Caco-2 (cell line): ENCODE measurements around the gene KATNAL2. TPM values are rescaled to one million over a fixed set of nuclear protein-coding genes. Genes with fewer than 3 reads are reported as not detected.

Experiments
- BruUV-seq: library from RNA; stranded (reverse); fragments of 400-500 nt; replicated peaks from 2 replicates; lab custom pipeline; 2021; lab: Mats Ljungman, UMichigan
- CTCF ChIA-PET: fragments of 300-600 bp; sonication (Branson Sonifier 250); formaldehyde crosslinking; loops from one replicate; lab custom pipeline; 2022; ENCODE audit warnings: antibody characterized with exemption; lab: Charles Lee
- POLR2A ChIA-PET: fragments of 300-600 bp; sonication (Branson Sonifier 250); formaldehyde crosslinking; loops from one replicate; lab custom pipeline; 2022; ENCODE audit warnings: antibody characterized with exemption; lab: Charles Lee
- DNase-seq, 2 experiments: peaks; one replicate each; pipeline versions ENCODE4 v3.0.0 to v3.0.0-alpha.2; 2020 to 2022
- H3K27me3 ChIP-seq: replicated peaks from 2 replicates; pipeline ENCODE4 v1.6.0; 2011; ENCODE audit warnings: low read length; ENCODE audit not compliant: control insufficient read depth, insufficient read depth
- H3K36me3 ChIP-seq: 2 replicates; pipeline ENCODE4 v1.5.1; 2011; ENCODE audit warnings: low read length; ENCODE audit not compliant: control insufficient read depth, insufficient read depth
- H3K4me1 ChIP-seq: fragments of 250-450 bp; sonication (Bioruptor Pico); 2 replicates; pipeline ENCODE4 v1.5.1; 2020; ENCODE audit warnings: mild to moderate bottlenecking
- H3K4me3 ChIP-seq: 2 replicates; pipeline ENCODE4 v1.5.1; 2011; ENCODE audit warnings: low read depth, mild to moderate bottlenecking, control low read depth, low read length
- H3K9me3 ChIP-seq: fragments of 250-450 bp; sonication (Bioruptor Pico); 2 replicates; pipeline ENCODE4 v1.5.1; 2020; ENCODE audit warnings: mild to moderate bottlenecking, moderate library complexity
- H3K27ac Mint-ChIP-seq: one replicate; pipeline ENCODE4 v1.8.0; 2022; ENCODE audit warnings: mixed read lengths; ENCODE audit not compliant: unreplicated experiment
- H3K27me3 Mint-ChIP-seq: one replicate; pipeline ENCODE4 v1.8.0; 2022; ENCODE audit warnings: mixed read lengths; ENCODE audit not compliant: insufficient read depth, unreplicated experiment
- H3K36me3 Mint-ChIP-seq: one replicate; pipeline ENCODE4 v1.8.0; 2022; ENCODE audit warnings: mild to moderate bottlenecking, mixed read lengths; ENCODE audit not compliant: insufficient read depth, unreplicated experiment
- H3K4me1 Mint-ChIP-seq: one replicate; pipeline ENCODE4 v1.8.0; 2022; ENCODE audit warnings: low read depth, mixed read lengths; ENCODE audit not compliant: unreplicated experiment
- H3K4me3 Mint-ChIP-seq: one replicate; pipeline ENCODE4 v1.8.0; 2022; ENCODE audit warnings: mild to moderate bottlenecking, moderate library complexity, mixed read lengths; ENCODE audit not compliant: unreplicated experiment
- H3K9me3 Mint-ChIP-seq: one replicate; pipeline ENCODE4 v1.8.0; 2022; ENCODE audit warnings: mixed read lengths; ENCODE audit not compliant: unreplicated experiment
- CTCF ChIP-seq, 2 experiments: fragments of 200-600 bp in 1 of 2; IDR thresholded peaks; 1 replicate in 1 of 2; 2 replicates in 1 of 2; pipeline versions ENCODE4 v1.5.1 to v1.8.0; 2011 to 2022; ENCODE audit warnings: antibody characterized with exemption in 1 of 2, control low read depth in 1 of 2, inconsistent platforms in 1 of 2, low read depth in 1 of 2, low read length in 1 of 2, mild to moderate bottlenecking in 1 of 2, moderate library complexity in 1 of 2; ENCODE audit not compliant: insufficient read depth in 1 of 2, severe bottlenecking in 1 of 2, unreplicated experiment in 1 of 2
- intact Hi-C: fragments of 100-400 bp; cut with micrococcal nuclease; formaldehyde crosslinking; loops from one replicate; pipeline ENCODE4 v1.10.0; 2022; ENCODE audit not compliant: unreplicated experiment
- total RNA-seq: library from RNA; stranded (reverse); gene quantifications from 2 replicates; pipeline ENCODE4 v1.2.3, GENCODE V29; 2022

KATNAL2 gene
- total RNA-seq, 1 experiment from 2014 or later = not detected

GRCh38 chr18:47115205-47115604 is 197.8 kb downstream of the KATNAL2 start:
- no peak overlapping the region for H3K27ac Mint-ChIP-seq
- ChIA-PET POLR2A (no interaction called here), CTCF (no interaction called here)
- no peaks in the 10 kb centered on the region for H3K4me1 Mint-ChIP-seq
- Histone ChIP-seq H3K9me3 (no peaks in the 10 kb centered on the region), H3K27me3 (no peaks in the 10 kb centered on the region), H3K4me1 (no peaks in the 10 kb centered on the region), H3K36me3 (no peaks in the 10 kb centered on the region), H3K4me3 (no peak overlapping the region)
- H3K36me3 Mint-ChIP-seq = no peaks in the 10 kb centered on the region
- no peak for TF ChIP-seq CTCF (IDR thresholded peaks at IDR 0.05; ENCODE audit: insufficient read depth in 1 of 2, low read depth in 1 of 2, low read length in 1 of 2, severe bottlenecking in 1 of 2, unreplicated experiment in 1 of 2)
- intact Hi-C loops = no loop called here
- no TSS peak for BruUV-seq
- H3K27me3 Mint-ChIP-seq = no peaks in the 10 kb centered on the region
- no peaks in the 10 kb centered on the region for H3K9me3 Mint-ChIP-seq
- DNase-seq = no peak
- no peak overlapping the region for H3K4me3 Mint-ChIP-seq

GRCh38 chr18:47118981-47119380 is 201.6 kb downstream of the KATNAL2 start:
- no peak for TF ChIP-seq CTCF (IDR thresholded peaks at IDR 0.05; ENCODE audit: insufficient read depth in 1 of 2, low read depth in 1 of 2, low read length in 1 of 2, severe bottlenecking in 1 of 2, unreplicated experiment in 1 of 2)
- no peak for DNase-seq
- no peaks in the 10 kb centered on the region for H3K27me3 Mint-ChIP-seq
- no peaks in the 10 kb centered on the region for H3K36me3 Mint-ChIP-seq
- no peaks in the 10 kb centered on the region for H3K9me3 Mint-ChIP-seq
- no peaks in the 10 kb centered on the region for H3K9me3 ChIP-seq
- ChIA-PET CTCF (no interaction called here), POLR2A (no interaction called here)
- H3K4me3 Mint-ChIP-seq = no peak overlapping the region
- no peak overlapping the region for H3K27ac Mint-ChIP-seq
- no peak overlapping the region for H3K4me3 ChIP-seq
- no peaks in the 10 kb centered on the region for H3K27me3 ChIP-seq
- no peaks in the 10 kb centered on the region for H3K36me3 ChIP-seq
- BruUV-seq = no TSS peak
- intact Hi-C loops = no loop called here
- no peaks in the 10 kb centered on the region for H3K4me1 ChIP-seq
- no peaks in the 10 kb centered on the region for H3K4me1 Mint-ChIP-seq

- no peak overlapping the region for H3K27ac Mint-ChIP-seq
- Histone ChIP-seq H3K36me3 (no peaks in the 10 kb centered on the region), H3K9me3 (no peaks in the 10 kb centered on the region), H3K4me3 (no peak overlapping the region), H3K4me1 (no peaks in the 10 kb centered on the region), H3K27me3 (no peaks in the 10 kb centered on the region)
- H3K9me3 Mint-ChIP-seq = no peaks in the 10 kb centered on the region
- DNase-seq = no peak
- ChIA-PET POLR2A (no interaction called here), CTCF (no interaction called here)
- H3K36me3 Mint-ChIP-seq = no peaks in the 10 kb centered on the region
- no peaks in the 10 kb centered on the region for H3K4me1 Mint-ChIP-seq
- H3K4me3 Mint-ChIP-seq = no peak overlapping the region
- H3K27me3 Mint-ChIP-seq = no peaks in the 10 kb centered on the region
- intact Hi-C loops = no loop called here
- TF ChIP-seq CTCF (IDR thresholded peaks at IDR 0.05; ENCODE audit: insufficient read depth in 1 of 2, low read depth in 1 of 2, low read length in 1 of 2, severe bottlenecking in 1 of 2, unreplicated experiment in 1 of 2) = no peak
- BruUV-seq = no TSS peak
These were observed 203.0 kb downstream of the KATNAL2 start for GRCh38 chr18:47120428-47120827.
